HPDE6-E6E7 (cell line): ENCODE results near the gene RAB3GAP1.
"Not testable (repeated sequence)": the region's sequence is repeated elsewhere in the genome, so short reads cannot be mapped to it uniquely, and the experiment has no call there.

ENCODE experiments used
- DNase-seq: peaks from one replicate; pipeline ENCODE4 v3.0.0; 2011; ENCODE audit warnings: missing footprints; ENCODE audit errors: extremely low spot score

RAB3GAP1 gene

GRCh38 chr2:135055182-135055786 lies 3.2 kb downstream of the RAB3GAP1 start:
- no peak for DNase-seq

- no peak for DNase-seq
Measured at GRCh38 chr2:135056790-135057189, 4.7 kb downstream of the RAB3GAP1 start.

GRCh38 chr2:135059577-135059976 lies 7.5 kb downstream of the RAB3GAP1 start:
- DNase-seq, result no peak

- DNase-seq, result no peak
Measured at GRCh38 chr2:135063210-135063609, 11.1 kb downstream of the RAB3GAP1 start.

GRCh38 chr2:135064149-135064548 lies 12.1 kb downstream of the RAB3GAP1 start:
- no peak for DNase-seq

- no peak for DNase-seq
Measured at GRCh38 chr2:135066710-135067109, 14.6 kb downstream of the RAB3GAP1 start.

- DNase-seq, result no peak
Measured at GRCh38 chr2:135072125-135072997, 20.3 kb downstream of the RAB3GAP1 start.

GRCh38 chr2:135074216-135074615 lies 22.1 kb downstream of the RAB3GAP1 start:
- DNase-seq, result no peak

- no peak for DNase-seq
Measured at GRCh38 chr2:135076556-135076955, 24.5 kb downstream of the RAB3GAP1 start.

- no peak for DNase-seq
Measured at GRCh38 chr2:135078417-135078816, 26.3 kb downstream of the RAB3GAP1 start.

- no peak for DNase-seq
Measured at GRCh38 chr2:135086222-135086621, 34.1 kb downstream of the RAB3GAP1 start.

GRCh38 chr2:135089597-135089996 lies 37.5 kb downstream of the RAB3GAP1 start:
- not testable (repeated sequence) for DNase-seq

GRCh38 chr2:135091681-135092080 lies 39.6 kb downstream of the RAB3GAP1 start:
- DNase-seq, result no peak

GRCh38 chr2:135093193-135093592 lies 41.1 kb downstream of the RAB3GAP1 start:
- DNase-seq, result no peak

- DNase-seq, result no peak
Measured at GRCh38 chr2:135093670-135094330, 41.7 kb downstream of the RAB3GAP1 start.

GRCh38 chr2:135094508-135094907 lies 42.4 kb downstream of the RAB3GAP1 start:
- no peak for DNase-seq

GRCh38 chr2:135095591-135095990 lies 43.5 kb downstream of the RAB3GAP1 start:
- no peak for DNase-seq

GRCh38 chr2:135096665-135097446 lies 44.8 kb downstream of the RAB3GAP1 start:
- DNase-seq, result no peak

GRCh38 chr2:135097532-135098231 lies 45.6 kb downstream of the RAB3GAP1 start:
- no peak for DNase-seq

GRCh38 chr2:135099802-135100483 lies 47.9 kb downstream of the RAB3GAP1 start:
- no peak for DNase-seq

- DNase-seq, result no peak
Measured at GRCh38 chr2:135103843-135104242, 51.8 kb downstream of the RAB3GAP1 start.
